ENCODE results near the gene C16orf92.

C16orf92 gene

DNA sequence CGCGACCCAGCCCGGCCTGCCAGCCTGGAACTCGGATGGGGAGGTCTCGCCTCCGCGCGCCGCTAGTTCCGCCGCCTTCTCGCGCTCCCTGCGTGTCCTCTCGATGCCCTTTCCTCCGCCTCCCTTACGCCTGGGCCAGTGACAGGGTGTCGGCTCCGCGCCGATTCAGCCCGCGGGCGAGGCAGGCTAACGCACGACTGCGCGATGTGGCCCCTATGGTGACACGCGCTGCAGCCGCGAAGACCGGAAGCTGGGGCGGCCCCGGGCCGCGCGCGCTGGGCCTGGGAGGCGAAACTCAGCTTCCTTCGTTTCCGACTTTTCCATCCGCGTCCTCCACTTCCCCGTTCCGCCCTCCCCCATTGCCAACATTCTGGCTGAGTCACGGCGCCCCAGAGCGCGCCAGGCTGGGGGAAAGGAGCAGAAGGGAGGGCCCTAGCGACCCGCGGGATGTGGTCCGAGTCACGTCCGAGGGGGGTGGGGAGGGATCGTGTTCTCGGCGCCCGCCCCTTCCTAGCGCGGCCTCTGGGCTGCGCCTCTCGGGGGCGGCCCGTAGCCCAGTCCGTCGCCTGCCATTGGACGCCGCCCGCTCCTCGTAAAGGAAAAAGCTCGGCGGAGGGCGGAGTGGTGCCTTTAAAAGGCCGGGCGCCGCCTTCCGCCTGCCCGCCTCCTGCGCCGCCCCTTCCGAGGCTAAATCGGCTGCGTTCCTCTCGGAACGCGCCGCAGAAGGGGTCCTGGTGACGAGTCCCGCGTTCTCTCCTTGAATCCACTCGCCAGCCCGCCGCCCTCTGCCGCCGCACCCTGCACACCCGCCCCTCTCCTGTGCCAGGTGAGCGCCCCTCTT, 42.3 kb downstream of the C16orf92 start, which contains the start of gene ALDOA:
Gene ALDOA, plus strand, starts transcription at position 659 of the 841 bp plus-strand sequence. CDS start 1,138 bp downstream, outside the sequence.
- H3K9me3 ChIP-seq (ENCODE audit: insufficient read depth, low read length) = no peaks in the 10 kb centered on the region
- peak within 1 kb of the TSS; percentile 98 for H3K9ac ChIP-seq (ENCODE audit: low read length)
- H3K36me3 ChIP-seq (ENCODE audit: low read length) = peaks cover 13% of the 10 kb centered on the region
- H3K4me3 ChIP-seq (ENCODE audit: insufficient read depth, low read length, poor library complexity, severe bottlenecking) = peak within 1 kb of the TSS; percentile 84
- H3K4me2 ChIP-seq (ENCODE audit: low read depth, low read length, poor library complexity, severe bottlenecking) = peak within 1 kb of the TSS; percentile 87
- H4K20me1 ChIP-seq (ENCODE audit: low read depth, low read length) = no peaks in the 10 kb centered on the region; the same call in 1 of the 2 replicates
- H2AFZ ChIP-seq (ENCODE audit: low read depth, low read length, severe bottlenecking) = peak within 1 kb of the TSS; percentile 8
- peak within 1 kb of the TSS; percentile 97 for H3K27ac ChIP-seq (ENCODE audit: low read depth, low read length)
- TF ChIP-seq, protein P1, sequence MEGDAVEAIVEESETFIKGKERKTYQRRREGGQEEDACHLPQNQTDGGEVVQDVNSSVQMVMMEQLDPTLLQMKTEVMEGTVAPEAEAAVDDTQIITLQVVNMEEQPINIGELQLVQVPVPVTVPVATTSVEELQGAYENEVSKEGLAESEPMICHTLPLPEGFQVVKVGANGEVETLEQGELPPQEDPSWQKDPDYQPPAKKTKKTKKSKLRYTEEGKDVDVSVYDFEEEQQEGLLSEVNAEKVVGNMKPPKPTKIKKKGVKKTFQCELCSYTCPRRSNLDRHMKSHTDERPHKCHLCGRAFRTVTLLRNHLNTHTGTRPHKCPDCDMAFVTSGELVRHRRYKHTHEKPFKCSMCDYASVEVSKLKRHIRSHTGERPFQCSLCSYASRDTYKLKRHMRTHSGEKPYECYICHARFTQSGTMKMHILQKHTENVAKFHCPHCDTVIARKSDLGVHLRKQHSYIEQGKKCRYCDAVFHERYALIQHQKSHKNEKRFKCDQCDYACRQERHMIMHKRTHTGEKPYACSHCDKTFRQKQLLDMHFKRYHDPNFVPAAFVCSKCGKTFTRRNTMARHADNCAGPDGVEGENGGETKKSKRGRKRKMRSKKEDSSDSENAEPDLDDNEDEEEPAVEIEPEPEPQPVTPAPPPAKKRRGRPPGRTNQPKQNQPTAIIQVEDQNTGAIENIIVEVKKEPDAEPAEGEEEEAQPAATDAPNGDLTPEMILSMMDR (IDR thresholded peaks at IDR 0.05; ENCODE audit: insufficient read depth, low read length, poor library complexity, severe bottlenecking) = no peak
- TF ChIP-seq EZH2phosphoT487 (conservative IDR thresholded peaks at IDR 0.05; ENCODE audit: low read length) = no peak
- no peaks in the 10 kb centered on the region for H3K9me2 ChIP-seq (replicated peaks; ENCODE audit: insufficient read depth, low read length)
- no peaks in the 10 kb centered on the region for H3K27me3 ChIP-seq (ENCODE audit: low read length)
- peaks cover 3% of the 10 kb centered on the region; the same call in 1 of the 2 replicates for H3F3A ChIP-seq (ENCODE audit: insufficient read depth)
- peaks cover 34% of the 10 kb centered on the region for H3K79me2 ChIP-seq (ENCODE audit: insufficient read depth, low read length)

DNA sequence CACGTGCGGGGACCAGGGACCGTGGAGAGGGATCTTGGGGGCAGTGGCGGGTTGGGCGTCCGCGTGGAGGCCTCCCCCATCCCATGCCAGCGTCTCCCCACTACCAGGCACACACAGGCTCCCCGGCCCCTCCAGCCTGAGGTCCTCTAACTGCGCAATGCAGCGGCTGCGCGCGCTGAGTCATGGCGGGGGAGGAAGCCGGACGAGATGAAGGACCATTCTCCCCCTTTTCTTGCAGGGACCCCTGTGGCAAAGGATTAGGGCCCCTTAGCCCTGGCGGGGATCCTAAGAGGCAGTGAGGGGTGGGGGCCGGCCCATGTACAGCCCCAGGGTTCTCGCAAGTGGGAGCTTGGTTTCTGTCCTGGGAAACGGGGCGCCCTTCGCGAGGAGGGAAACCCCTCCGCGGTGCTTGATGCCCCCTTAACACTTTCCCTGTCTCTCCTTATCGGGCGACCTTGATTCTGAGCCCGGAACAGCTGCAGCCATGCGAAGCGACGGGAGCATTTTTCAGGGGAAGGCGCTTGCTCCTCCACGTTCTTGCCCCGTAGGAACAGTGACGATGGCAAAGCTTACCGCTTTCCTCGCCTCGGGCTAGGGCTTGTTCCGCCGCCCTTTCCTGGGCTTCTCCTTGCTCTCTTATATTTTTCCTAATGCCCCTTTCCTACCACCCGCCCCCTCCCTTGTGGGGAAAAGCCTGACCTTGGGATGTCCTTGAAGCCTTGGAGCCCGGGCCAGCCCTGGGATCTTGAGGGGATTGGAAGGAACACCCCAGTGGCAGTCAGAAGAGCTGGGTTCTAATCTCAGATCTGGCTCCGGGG, 43.2 kb downstream of the C16orf92 start:
- H3K27me3 ChIP-seq (ENCODE audit: low read length) = no peaks in the 10 kb centered on the region
- H3K36me3 ChIP-seq (ENCODE audit: low read length) = peaks cover 16% of the 10 kb centered on the region
- peaks cover 5% of the 10 kb centered on the region; the same call in 1 of the 2 replicates for H3F3A ChIP-seq (ENCODE audit: insufficient read depth)
- peak overlapping the region; percentile 98 for H3K9ac ChIP-seq (ENCODE audit: low read length)
- H3K9me3 ChIP-seq (ENCODE audit: insufficient read depth, low read length) = no peaks in the 10 kb centered on the region
- H2AFZ ChIP-seq (ENCODE audit: low read depth, low read length, severe bottlenecking) = no peak overlapping the region
- no peaks in the 10 kb centered on the region; the same call in 1 of the 2 replicates for H4K20me1 ChIP-seq (ENCODE audit: low read depth, low read length)
- peak overlapping the region; percentile 68 for H3K4me2 ChIP-seq (ENCODE audit: low read depth, low read length, poor library complexity, severe bottlenecking)
- H3K79me2 ChIP-seq (ENCODE audit: insufficient read depth, low read length) = peaks cover 34% of the 10 kb centered on the region
- H3K9me2 ChIP-seq (replicated peaks; ENCODE audit: insufficient read depth, low read length) = no peaks in the 10 kb centered on the region
- TF ChIP-seq EZH2phosphoT487 (conservative IDR thresholded peaks at IDR 0.05; ENCODE audit: low read length) = no peak
- TF ChIP-seq, protein P1 (IDR thresholded peaks at IDR 0.05; ENCODE audit: insufficient read depth, low read length, poor library complexity, severe bottlenecking) = no peak
- H3K27ac ChIP-seq (ENCODE audit: low read depth, low read length) = peak overlapping the region; percentile 65
- H3K4me3 ChIP-seq (ENCODE audit: insufficient read depth, low read length, poor library complexity, severe bottlenecking) = peak overlapping the region; percentile 84

DNA sequence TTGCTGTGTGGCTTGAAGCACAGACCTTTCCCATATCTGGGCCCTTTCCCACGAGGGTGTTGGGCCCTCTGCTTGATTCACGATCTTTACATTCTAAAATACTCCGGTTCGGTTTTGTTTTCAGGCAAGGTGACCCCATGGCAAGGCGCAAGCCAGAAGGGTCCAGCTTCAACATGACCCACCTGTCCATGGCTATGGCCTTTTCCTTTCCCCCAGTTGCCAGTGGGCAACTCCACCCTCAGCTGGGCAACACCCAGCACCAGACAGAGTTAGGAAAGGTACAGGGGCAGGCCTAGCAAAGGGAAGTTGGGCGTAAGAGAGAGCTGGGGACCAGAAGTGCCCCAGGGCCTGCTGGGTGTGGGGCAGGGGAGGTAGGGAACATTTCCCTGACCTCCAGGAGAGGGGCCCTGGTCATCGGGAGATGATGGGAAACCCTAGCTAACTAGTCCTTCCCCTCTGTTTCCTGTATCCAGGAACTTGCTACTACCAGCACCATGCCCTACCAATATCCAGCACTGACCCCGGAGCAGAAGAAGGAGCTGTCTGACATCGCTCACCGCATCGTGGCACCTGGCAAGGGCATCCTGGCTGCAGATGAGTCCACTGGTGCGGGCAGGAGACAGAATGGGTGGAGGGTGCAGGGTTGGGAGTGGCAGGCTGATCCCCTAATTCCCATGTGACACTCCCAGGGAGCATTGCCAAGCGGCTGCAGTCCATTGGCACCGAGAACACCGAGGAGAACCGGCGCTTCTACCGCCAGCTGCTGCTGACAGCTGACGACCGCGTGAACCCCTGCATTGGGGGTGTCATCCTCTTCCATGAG, 44.0 kb downstream of the C16orf92 start:
- TF ChIP-seq, protein P1 (IDR thresholded peaks at IDR 0.05; ENCODE audit: insufficient read depth, low read length, poor library complexity, severe bottlenecking) = no peak
- TF ChIP-seq EZH2phosphoT487 (conservative IDR thresholded peaks at IDR 0.05; ENCODE audit: low read length) = no peak
- Histone ChIP-seq H3K27ac (ENCODE audit: low read depth, low read length) (peak overlapping the region; percentile 65), H3K79me2 (ENCODE audit: insufficient read depth, low read length) (peaks cover 34% of the 10 kb centered on the region)

More for the DNA sequence above, 44.0 kb downstream of the C16orf92 start:
- Histone ChIP-seq H3F3A (ENCODE audit: insufficient read depth) (peaks cover 13% of the 10 kb centered on the region), H3K9ac (ENCODE audit: low read length) (peak overlapping the region; percentile 98), H2AFZ (ENCODE audit: low read depth, low read length, severe bottlenecking) (no peak overlapping the region), H4K20me1 (ENCODE audit: low read depth, low read length) (no peaks in the 10 kb centered on the region; the same call in 1 of the 2 replicates), H3K36me3 (ENCODE audit: low read length) (peaks cover 16% of the 10 kb centered on the region), H3K27me3 (ENCODE audit: low read length) (no peaks in the 10 kb centered on the region), H3K4me2 (ENCODE audit: low read depth, low read length, poor library complexity, severe bottlenecking) (peak overlapping the region; percentile 68), H3K9me3 (ENCODE audit: insufficient read depth, low read length) (no peaks in the 10 kb centered on the region), H3K4me3 (ENCODE audit: insufficient read depth, low read length, poor library complexity, severe bottlenecking) (peak overlapping the region; percentile 84), H3K9me2 (replicated peaks; ENCODE audit: insufficient read depth, low read length) (no peaks in the 10 kb centered on the region)
